ENCODE data around the gene PPP2R5C. TPM values are rescaled to one million over a fixed set of nuclear protein-coding genes. Genes with fewer than 3 reads are reported as not detected.

Gene PPP2R5C
- total and polyA plus RNA-seq, 2 donors = 144 to 175 TPM

DNA sequence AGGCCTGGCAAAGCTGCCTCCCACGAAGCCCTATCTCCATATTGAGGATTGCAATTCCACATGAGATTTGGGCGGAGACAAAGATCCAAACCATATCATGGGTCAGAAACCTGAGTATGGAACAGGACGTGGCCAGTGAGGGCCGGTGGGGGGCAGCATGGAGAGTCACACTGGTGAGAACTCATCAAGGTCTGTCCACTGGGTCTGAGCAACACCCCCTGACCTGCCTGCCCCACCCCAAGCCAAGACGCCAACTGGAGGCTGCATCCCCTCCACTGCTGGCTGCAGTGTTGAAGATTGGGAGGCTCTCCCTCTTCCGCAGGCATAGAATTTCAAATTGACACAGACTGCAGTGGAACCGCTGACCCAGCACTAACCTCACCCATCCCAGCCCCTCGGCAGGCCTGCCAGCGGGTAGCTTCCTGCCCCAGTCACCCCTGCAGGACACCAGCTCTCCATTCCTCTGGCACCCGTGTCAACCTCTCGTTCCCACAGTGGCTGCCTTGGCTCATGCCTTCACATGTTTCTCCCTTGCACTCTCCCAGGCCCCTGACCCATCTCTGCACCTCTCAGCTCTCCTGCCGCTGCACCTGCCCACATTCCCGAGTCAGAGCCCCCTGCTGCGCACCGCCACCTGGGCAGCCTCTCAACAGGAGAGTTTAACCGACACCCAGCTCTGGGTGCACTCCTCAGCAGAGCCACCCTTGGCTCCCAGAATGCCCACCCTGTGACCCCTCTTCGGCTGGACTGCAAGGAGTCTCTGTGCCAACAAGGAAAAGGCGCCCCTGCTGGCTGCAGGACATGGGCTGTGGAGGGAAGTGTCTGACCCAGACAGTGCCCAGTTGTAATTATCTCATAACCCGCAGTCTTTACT is 45.2 kb upstream of the PPP2R5C start:
- Histone ChIP-seq H3K27ac (ENCODE audit: low read depth in 1 of 2, low read length in 1 of 2) (no peak overlapping the region), H3K4me3 (ENCODE audit: low read length in 2 of 2) (no peak overlapping the region), H3K4me1 (ENCODE audit: control insufficient read depth in 2 of 2, insufficient read depth in 2 of 2, low read length in 2 of 2) (peaks cover 3 to 6% of the 10 kb centered on the region in 2 donors), H3K36me3 (ENCODE audit: control insufficient read depth in 2 of 2, insufficient read depth in 2 of 2, low read length in 1 of 2) (no peaks in the 10 kb centered on the region), H3K9me3 (ENCODE audit: control insufficient read depth in 2 of 2, insufficient read depth in 1 of 2, low read length in 1 of 2) (peaks cover 1 to 3% of the 10 kb centered on the region in 2 donors), H3K27me3 (ENCODE audit: control insufficient read depth in 2 of 2, insufficient read depth in 1 of 2, low read length in 1 of 2) (peaks cover 0 to 3% of the 10 kb centered on the region in 2 donors)
- DNase-seq (ENCODE audit: low read depth in 6 of 9, low spot score in 9 of 9) = no peak
- 90% methylated on average over 19 of the region's 19 CpGs for WGBS

DNA sequence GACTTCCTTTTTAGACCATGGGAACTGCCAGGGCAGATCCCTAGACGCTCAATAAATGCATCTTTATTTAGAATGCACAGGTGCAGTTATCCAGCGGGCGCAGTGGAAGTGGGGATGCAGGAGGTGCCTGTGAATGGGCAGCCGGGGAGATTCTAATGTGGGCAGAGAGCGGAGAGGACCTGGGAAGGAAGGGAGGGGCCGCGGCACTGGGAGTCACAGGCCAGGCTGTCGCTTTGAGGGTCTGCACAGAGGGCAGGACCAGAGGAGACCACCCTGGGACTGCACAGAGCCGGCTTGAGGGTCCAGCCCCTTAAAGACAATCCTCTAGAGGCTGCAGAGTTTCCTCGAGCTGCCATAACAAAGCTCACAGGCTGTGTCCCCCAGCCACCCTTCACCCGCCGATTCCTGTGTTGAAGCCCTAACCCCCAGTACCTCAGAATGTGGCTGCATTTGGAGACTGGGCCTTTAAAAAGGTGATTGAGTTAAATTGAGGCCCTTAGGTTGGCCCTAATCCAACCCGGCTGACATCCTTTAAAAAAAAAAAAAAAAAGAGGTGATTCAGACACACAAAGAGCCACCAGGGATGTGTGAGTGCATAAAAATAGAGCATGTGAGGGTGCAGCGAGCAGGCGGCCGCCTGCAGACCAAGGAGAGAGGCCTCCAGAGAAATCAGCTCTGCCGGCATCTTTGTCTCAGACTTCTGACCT is 44.4 kb upstream of the PPP2R5C start:
- H3K4me1 ChIP-seq (ENCODE audit: control insufficient read depth in 2 of 2, insufficient read depth in 2 of 2, low read length in 2 of 2) = peaks cover 9 to 12% of the 10 kb centered on the region in 2 donors
- WGBS = 90% methylated on average over 17 of the region's 17 CpGs
- H3K36me3 ChIP-seq (ENCODE audit: control insufficient read depth in 2 of 2, insufficient read depth in 2 of 2, low read length in 1 of 2) = no peaks in the 10 kb centered on the region
- no peak overlapping the region for H3K27ac ChIP-seq (ENCODE audit: low read depth in 1 of 2, low read length in 1 of 2)
- peaks cover 1 to 3% of the 10 kb centered on the region in 2 donors for H3K9me3 ChIP-seq (ENCODE audit: control insufficient read depth in 2 of 2, insufficient read depth in 1 of 2, low read length in 1 of 2)
- peaks cover 0 to 2% of the 10 kb centered on the region in 2 donors for H3K27me3 ChIP-seq (ENCODE audit: control insufficient read depth in 2 of 2, insufficient read depth in 1 of 2, low read length in 1 of 2)
- no peak overlapping the region for H3K4me3 ChIP-seq (ENCODE audit: low read length in 2 of 2)
- DNase-seq (ENCODE audit: low read depth in 6 of 9, low spot score in 9 of 9) = no peak

DNA sequence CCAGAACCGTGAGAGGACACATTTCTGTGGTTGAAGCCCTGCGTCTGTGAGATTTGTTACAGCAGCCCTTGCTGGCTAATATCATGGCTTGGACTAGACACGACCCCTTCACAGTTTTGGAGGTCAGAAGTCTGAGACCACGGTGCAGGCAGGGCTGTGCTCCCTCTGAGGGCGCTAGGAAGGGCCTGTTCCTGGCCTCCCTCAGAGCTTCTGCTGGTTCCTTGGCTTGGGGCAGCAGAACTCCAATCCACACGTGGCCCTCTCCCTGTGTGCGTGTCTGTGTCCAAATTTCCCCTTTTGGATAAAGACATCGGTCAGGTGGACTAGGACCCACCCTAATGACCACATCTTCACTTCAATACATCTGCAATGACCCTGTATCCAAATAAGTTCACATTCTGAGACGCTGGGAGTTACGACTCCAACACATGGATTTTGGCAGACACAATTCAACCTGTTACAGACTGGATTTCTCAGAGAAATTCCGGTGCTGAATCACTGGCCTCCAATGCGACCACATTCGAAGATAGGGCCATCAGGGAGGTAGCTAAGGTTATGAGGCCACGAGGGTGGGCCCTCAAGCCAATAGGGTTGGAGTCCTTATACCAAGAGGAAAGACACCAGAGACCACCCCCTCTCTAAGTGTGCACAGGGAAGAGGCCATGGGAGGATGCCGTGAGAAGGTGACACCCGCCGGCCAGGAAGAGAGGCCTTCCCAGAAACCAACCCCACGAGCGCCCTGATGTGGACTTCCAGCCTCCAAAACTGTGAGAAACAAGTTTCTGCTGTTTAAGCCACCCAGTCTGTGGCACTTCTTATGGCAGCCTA is 43.6 kb upstream of the PPP2R5C start:
- WGBS = 94% methylated on average over 19 of the region's 19 CpGs

DNA sequence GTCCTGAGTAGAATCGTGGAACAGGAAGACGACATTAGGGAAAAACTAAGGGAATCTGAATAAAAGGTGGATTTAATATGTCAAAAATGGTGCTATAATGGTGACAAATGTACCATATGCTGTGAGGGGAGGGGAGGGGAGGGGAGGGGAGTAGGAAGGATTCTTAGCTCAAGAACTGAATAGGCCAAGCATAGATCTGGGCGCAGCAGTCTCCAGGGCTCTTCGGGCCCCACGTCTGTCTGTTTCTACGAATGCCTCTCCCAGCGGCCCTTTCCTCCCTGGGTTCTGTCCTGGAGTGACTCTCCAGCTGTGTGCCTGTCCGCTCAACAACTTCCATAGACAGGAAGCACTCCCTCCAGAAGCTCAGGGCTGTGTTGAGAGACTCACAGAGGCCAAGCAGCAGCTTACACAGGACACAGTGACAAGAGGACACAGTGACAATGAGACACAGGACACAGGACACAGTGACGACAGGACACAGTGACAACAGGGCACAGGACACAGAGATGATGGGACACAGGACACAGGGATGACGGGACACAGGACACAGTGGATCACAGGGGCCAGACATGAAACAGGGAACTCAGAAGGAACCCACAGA is 42.4 kb upstream of the PPP2R5C start:
- Histone ChIP-seq H3K9me3 (ENCODE audit: control insufficient read depth in 2 of 2, insufficient read depth in 1 of 2, low read length in 1 of 2) (peaks cover 0 to 3% of the 10 kb centered on the region in 2 donors), H3K4me3 (ENCODE audit: low read length in 2 of 2) (no peak overlapping the region), H3K36me3 (ENCODE audit: control insufficient read depth in 2 of 2, insufficient read depth in 2 of 2, low read length in 1 of 2) (no peaks in the 10 kb centered on the region), H3K27ac (ENCODE audit: low read depth in 1 of 2, low read length in 1 of 2) (peak overlapping the region in 1 of 2 donors; percentile 42), H3K27me3 (ENCODE audit: control insufficient read depth in 2 of 2, insufficient read depth in 1 of 2, low read length in 1 of 2) (peaks cover 0 to 2% of the 10 kb centered on the region in 2 donors), H3K4me1 (ENCODE audit: control insufficient read depth in 2 of 2, insufficient read depth in 2 of 2, low read length in 2 of 2) (peaks cover 14 to 18% of the 10 kb centered on the region in 2 donors)
- no peak for DNase-seq (ENCODE audit: low read depth in 6 of 9, low spot score in 9 of 9)
- 73% methylated on average over 10 of the region's 10 CpGs for WGBS

More for the DNA sequence above, 43.6 kb upstream of the PPP2R5C start:
- no peaks in the 10 kb centered on the region for H3K36me3 ChIP-seq (ENCODE audit: control insufficient read depth in 2 of 2, insufficient read depth in 2 of 2, low read length in 1 of 2)
- no peak overlapping the region for H3K4me3 ChIP-seq (ENCODE audit: low read length in 2 of 2)
- peaks cover 1 to 3% of the 10 kb centered on the region in 2 donors for H3K9me3 ChIP-seq (ENCODE audit: control insufficient read depth in 2 of 2, insufficient read depth in 1 of 2, low read length in 1 of 2)
- H3K4me1 ChIP-seq (ENCODE audit: control insufficient read depth in 2 of 2, insufficient read depth in 2 of 2, low read length in 2 of 2) = peaks cover 14 to 18% of the 10 kb centered on the region in 2 donors
- H3K27me3 ChIP-seq (ENCODE audit: control insufficient read depth in 2 of 2, insufficient read depth in 1 of 2, low read length in 1 of 2) = peaks cover 0 to 2% of the 10 kb centered on the region in 2 donors
- no peak overlapping the region for H3K27ac ChIP-seq (ENCODE audit: low read depth in 1 of 2, low read length in 1 of 2)
- DNase-seq (ENCODE audit: low read depth in 6 of 9, low spot score in 9 of 9) = no peak

DNA sequence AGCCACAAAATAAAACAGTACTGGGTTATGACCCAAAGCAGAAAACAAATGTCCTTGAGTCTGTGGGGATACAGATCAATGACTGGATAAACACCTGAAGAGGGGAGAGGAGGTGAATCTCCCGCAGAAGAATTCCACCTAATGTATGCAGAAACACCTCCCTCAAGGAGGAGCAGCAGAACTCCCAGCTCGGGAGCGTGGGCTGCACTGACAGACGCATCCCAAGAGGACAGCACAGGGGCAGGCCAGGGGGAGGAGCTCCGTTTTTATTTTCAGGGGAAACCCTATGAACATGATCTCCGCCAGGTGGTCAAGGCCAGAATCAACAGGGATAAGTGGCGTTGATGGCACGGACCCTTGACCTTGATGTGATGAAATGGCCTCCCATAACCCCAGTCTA is 41.8 kb upstream of the PPP2R5C start:
- DNase-seq (ENCODE audit: low read depth in 6 of 9, low spot score in 9 of 9) = no peak
- Histone ChIP-seq H3K9me3 (ENCODE audit: control insufficient read depth in 2 of 2, insufficient read depth in 1 of 2, low read length in 1 of 2) (peaks cover 0 to 3% of the 10 kb centered on the region in 2 donors), H3K27me3 (ENCODE audit: control insufficient read depth in 2 of 2, insufficient read depth in 1 of 2, low read length in 1 of 2) (peaks cover 0 to 2% of the 10 kb centered on the region in 2 donors), H3K4me1 (ENCODE audit: control insufficient read depth in 2 of 2, insufficient read depth in 2 of 2, low read length in 2 of 2) (peaks cover 14 to 18% of the 10 kb centered on the region in 2 donors), H3K4me3 (ENCODE audit: low read length in 2 of 2) (no peak overlapping the region), H3K36me3 (ENCODE audit: control insufficient read depth in 2 of 2, insufficient read depth in 2 of 2, low read length in 1 of 2) (no peaks in the 10 kb centered on the region), H3K27ac (ENCODE audit: low read depth in 1 of 2, low read length in 1 of 2) (no peak overlapping the region)
- WGBS = 58% methylated on average over 8 of the region's 8 CpGs

DNA sequence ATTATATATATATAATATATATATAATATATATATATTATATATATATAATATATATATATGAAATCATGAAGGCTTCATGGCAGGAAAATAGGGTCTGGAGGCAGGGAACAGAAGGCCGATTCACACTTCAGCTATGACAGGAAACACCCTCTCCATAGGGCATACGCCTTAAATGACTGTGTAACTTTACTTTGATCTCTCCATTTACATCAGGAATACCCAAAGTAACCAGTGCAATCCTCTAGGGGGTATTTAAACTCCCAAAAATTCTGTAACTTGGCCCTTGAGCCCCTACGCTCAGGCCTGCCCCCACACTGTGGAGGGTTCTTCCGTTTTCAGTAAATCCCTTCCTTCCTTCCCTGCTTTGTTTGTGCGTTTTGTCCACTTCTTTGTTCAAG is 40.4 kb upstream of the PPP2R5C start:
- peaks cover 0 to 2% of the 10 kb centered on the region in 2 donors for H3K27me3 ChIP-seq (ENCODE audit: control insufficient read depth in 2 of 2, insufficient read depth in 1 of 2, low read length in 1 of 2)
- WGBS = 48% methylated on average over 5 of the region's 5 CpGs
- no peak overlapping the region for H3K4me3 ChIP-seq (ENCODE audit: low read length in 2 of 2)
- DNase-seq (ENCODE audit: low read depth in 6 of 9, low spot score in 9 of 9) = no peak
- H3K4me1 ChIP-seq (ENCODE audit: control insufficient read depth in 2 of 2, insufficient read depth in 2 of 2, low read length in 2 of 2) = peaks cover 14 to 18% of the 10 kb centered on the region in 2 donors
- peaks cover 0 to 3% of the 10 kb centered on the region in 2 donors for H3K9me3 ChIP-seq (ENCODE audit: control insufficient read depth in 2 of 2, insufficient read depth in 1 of 2, low read length in 1 of 2)
- peak overlapping the region in 1 of 2 donors; percentile 22 for H3K27ac ChIP-seq (ENCODE audit: low read depth in 1 of 2, low read length in 1 of 2)
- no peaks in the 10 kb centered on the region for H3K36me3 ChIP-seq (ENCODE audit: control insufficient read depth in 2 of 2, insufficient read depth in 2 of 2, low read length in 1 of 2)

DNA sequence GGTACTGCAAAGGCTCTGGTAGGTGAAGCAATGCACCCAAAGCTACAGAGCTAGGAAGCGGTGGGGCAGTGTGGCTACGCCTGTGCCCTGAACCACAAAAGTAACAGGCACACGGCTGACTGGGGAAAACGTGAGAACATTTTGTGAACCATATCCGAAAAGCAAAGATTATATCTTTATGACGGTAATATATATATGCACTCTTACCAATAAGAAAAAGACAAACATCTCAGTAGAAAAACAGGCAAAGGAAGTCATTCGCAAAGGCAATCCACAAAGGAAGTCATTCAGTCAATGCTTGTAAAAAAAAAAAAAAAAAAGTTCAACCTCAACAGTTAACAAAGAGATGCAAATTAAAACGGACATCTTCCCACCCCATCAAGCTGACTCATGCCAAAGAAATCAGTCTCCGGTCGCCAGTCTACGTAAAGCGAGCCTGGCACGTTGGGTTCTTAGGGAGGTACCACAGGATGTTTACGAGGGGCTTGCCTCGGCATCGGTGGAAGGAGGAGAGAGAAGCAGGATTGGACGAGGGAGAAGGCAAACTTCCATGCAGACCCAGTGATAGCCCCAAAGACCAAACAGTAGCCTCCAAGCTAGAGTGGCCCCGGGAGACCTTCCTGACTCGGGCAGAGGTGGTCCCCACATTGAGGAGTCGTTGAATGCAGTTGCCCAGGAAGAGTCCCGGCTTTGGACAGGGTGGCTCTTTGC is 39.4 kb upstream of the PPP2R5C start:
- Histone ChIP-seq H3K36me3 (ENCODE audit: control insufficient read depth in 2 of 2, insufficient read depth in 2 of 2, low read length in 1 of 2) (no peaks in the 10 kb centered on the region), H3K27ac (ENCODE audit: low read depth in 1 of 2, low read length in 1 of 2) (peak overlapping the region; percentile 64 to 96), H3K27me3 (ENCODE audit: control insufficient read depth in 2 of 2, insufficient read depth in 1 of 2, low read length in 1 of 2) (peaks cover 0 to 2% of the 10 kb centered on the region in 2 donors), H3K4me3 (ENCODE audit: low read length in 2 of 2) (peak overlapping the region in 1 of 2 donors; percentile 24), H3K9me3 (ENCODE audit: control insufficient read depth in 2 of 2, insufficient read depth in 1 of 2, low read length in 1 of 2) (peaks cover 0 to 3% of the 10 kb centered on the region in 2 donors), H3K4me1 (ENCODE audit: control insufficient read depth in 2 of 2, insufficient read depth in 2 of 2, low read length in 2 of 2) (peaks cover 14 to 18% of the 10 kb centered on the region in 2 donors)
- peak in 6 of 9 donors; percentile 20 to 74 (median 35) for DNase-seq (ENCODE audit: low read depth in 6 of 9, low spot score in 9 of 9)
- WGBS = 19% methylated on average over 21 of the region's 21 CpGs

DNA sequence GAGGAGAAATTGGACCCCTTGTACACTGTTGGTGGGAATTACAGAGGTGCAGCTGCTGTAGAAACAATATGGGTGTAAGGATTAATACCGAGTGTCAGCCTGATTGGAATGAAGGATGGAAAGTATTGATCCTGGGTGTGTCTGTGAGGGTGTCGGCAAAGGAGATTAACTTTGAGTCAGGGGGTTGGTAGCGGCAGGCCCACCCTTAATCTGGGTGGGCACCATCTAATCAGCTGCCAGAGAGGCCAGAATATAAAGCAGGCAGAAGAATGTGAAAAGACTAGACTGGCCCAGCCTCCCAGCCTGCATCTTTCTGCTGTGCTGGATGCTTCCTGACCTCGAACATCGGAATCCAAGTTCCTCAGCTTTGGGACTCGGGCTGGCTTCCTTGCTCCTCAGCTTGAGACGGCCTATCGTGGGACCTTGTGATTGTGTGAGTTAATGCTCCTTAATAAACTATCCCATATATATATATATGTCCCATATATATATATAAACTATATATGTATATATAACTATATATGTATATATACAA is 38.4 kb upstream of the PPP2R5C start:
- Histone ChIP-seq H3K4me3 (ENCODE audit: low read length in 2 of 2) (no peak overlapping the region), H3K36me3 (ENCODE audit: control insufficient read depth in 2 of 2, insufficient read depth in 2 of 2, low read length in 1 of 2) (no peaks in the 10 kb centered on the region), H3K27ac (ENCODE audit: low read depth in 1 of 2, low read length in 1 of 2) (peak overlapping the region in 1 of 2 donors; percentile 15), H3K9me3 (ENCODE audit: control insufficient read depth in 2 of 2, insufficient read depth in 1 of 2, low read length in 1 of 2) (peaks cover 0 to 3% of the 10 kb centered on the region in 2 donors), H3K27me3 (ENCODE audit: control insufficient read depth in 2 of 2, insufficient read depth in 1 of 2, low read length in 1 of 2) (peaks cover 0 to under 1% of the 10 kb centered on the region in 2 donors), H3K4me1 (ENCODE audit: control insufficient read depth in 2 of 2, insufficient read depth in 2 of 2, low read length in 2 of 2) (peaks cover 14 to 18% of the 10 kb centered on the region in 2 donors)
- WGBS = 98% methylated on average over 8 of the region's 8 CpGs
- DNase-seq (ENCODE audit: low read depth in 6 of 9, low spot score in 9 of 9) = no peak
